Measurements from ENCODE around the gene HCFC1R1. TPM values are rescaled to one million over a fixed set of nuclear protein-coding genes. Genes with fewer than 3 reads are reported as not detected.

HCFC1R1 gene
- total and polyA plus RNA-seq, 7 donors, result 23.1 to 82.5 (median 52.9) TPM

GRCh38 chr16:3046641-3047386 is 23.1 kb upstream of the HCFC1R1 start:
- H3K27ac ChIP-seq, result no peak overlapping the region
- peak overlapping the region in 3 of 4 donors; percentile 25 to 47 (median 46) for H3K4me3 ChIP-seq
- H3K27me3 ChIP-seq, result peaks cover 38 to 95% (median 73%) of the 10 kb centered on the region in 3 donors
- no peak for DNase-seq
- no peaks in the 10 kb centered on the region for H3K9me3 ChIP-seq
- H3K4me1 ChIP-seq, result peaks cover 0 to 22% (median 19%) of the 10 kb centered on the region in 4 donors
- TF ChIP-seq EP300 (IDR thresholded peaks at IDR 0.05) (no peak), POLR2A (IDR thresholded peaks at IDR 0.05) (no peak), CTCF (IDR thresholded peaks at IDR 0.05) (no peak), POLR2AphosphoS5 (IDR thresholded peaks at IDR 0.05) (no peak)
- 2 to 3% methylated on average over 54 of the region's 54 CpGs for WGBS, 2 donors
- intact Hi-C loops (cut with DNase I), result no loop called here
- no peaks in the 10 kb centered on the region for H3K36me3 ChIP-seq

- Histone ChIP-seq H3K4me3 (peak within 1 kb of the TSS in 3 of 4 donors; percentile 25 to 47 (median 46)), H3K27ac (no peak within 1 kb of the TSS), H3K4me1 (peaks cover 0 to 22% (median 19%) of the 10 kb centered on the region in 4 donors), H3K36me3 (no peaks in the 10 kb centered on the region), H3K27me3 (peaks cover 38 to 97% (median 73%) of the 10 kb centered on the region in 3 donors), H3K9me3 (no peaks in the 10 kb centered on the region)
- DNase-seq, result no peak
- intact Hi-C loops (cut with DNase I), result no loop called here
- TF ChIP-seq CTCF (IDR thresholded peaks at IDR 0.05), result no peak
- TF ChIP-seq EP300 (IDR thresholded peaks at IDR 0.05), result no peak
- no peak for TF ChIP-seq POLR2A (IDR thresholded peaks at IDR 0.05)
- no peak for TF ChIP-seq POLR2AphosphoS5 (IDR thresholded peaks at IDR 0.05)
- WGBS, 2 donors, result 1% methylated on average over 86 of the region's 86 CpGs
These were observed 22.3 kb upstream of the HCFC1R1 start, which contains the start of gene MMP25 for GRCh38 chr16:3045758-3046640. Gene MMP25, plus strand, starts transcription at chr16:3046561. Its CDS starts 357 bp downstream, at chr16:3046918.

- H3K9me3 ChIP-seq, result no peaks in the 10 kb centered on the region
- no peaks in the 10 kb centered on the region for H3K36me3 ChIP-seq
- H3K4me1 ChIP-seq, result peaks cover 0 to 22% (median 19%) of the 10 kb centered on the region in 4 donors
- 82 to 89% methylated on average over 6 of the region's 6 CpGs for WGBS, 2 donors
- H3K27me3 ChIP-seq, result peaks cover 38 to 98% (median 69%) of the 10 kb centered on the region in 3 donors
- TF ChIP-seq POLR2AphosphoS5 (IDR thresholded peaks at IDR 0.05) (no peak), POLR2A (IDR thresholded peaks at IDR 0.05) (no peak), CTCF (IDR thresholded peaks at IDR 0.05) (no peak), EP300 (IDR thresholded peaks at IDR 0.05) (no peak)
- no peak overlapping the region for H3K4me3 ChIP-seq
- no peak overlapping the region for H3K27ac ChIP-seq
- intact Hi-C loops (cut with DNase I), result no loop called here
- no peak for DNase-seq
These were observed 21.0 kb upstream of the HCFC1R1 start for GRCh38 chr16:3044708-3045107.

GRCh38 chr16:3042376-3042775 is 18.6 kb upstream of the HCFC1R1 start:
- Histone ChIP-seq H3K36me3 (no peaks in the 10 kb centered on the region), H3K9me3 (no peaks in the 10 kb centered on the region), H3K4me3 (no peak overlapping the region), H3K27ac (no peak overlapping the region), H3K4me1 (peaks cover 0 to 22% (median 19%) of the 10 kb centered on the region in 4 donors), H3K27me3 (peaks cover 50 to 98% (median 73%) of the 10 kb centered on the region in 3 donors)
- TF ChIP-seq EP300 (IDR thresholded peaks at IDR 0.05) (no peak), POLR2A (IDR thresholded peaks at IDR 0.05) (no peak), POLR2AphosphoS5 (IDR thresholded peaks at IDR 0.05) (no peak), CTCF (IDR thresholded peaks at IDR 0.05) (no peak)
- intact Hi-C loops (cut with DNase I), result no loop called here
- WGBS, 2 donors, result 85 to 86% methylated on average over 3 of the region's 3 CpGs
- DNase-seq, result no peak

Data from sigmoid colon (tissue), 7 donors.